ENCODE data around the gene MATN1. TPM values are rescaled to one million over a fixed set of nuclear protein-coding genes. Genes with fewer than 3 reads are reported as not detected.

MATN1 gene
- polyA plus RNA-seq, 10 donors = 0.36 to 2.1 (median 1.0) TPM

DNA sequence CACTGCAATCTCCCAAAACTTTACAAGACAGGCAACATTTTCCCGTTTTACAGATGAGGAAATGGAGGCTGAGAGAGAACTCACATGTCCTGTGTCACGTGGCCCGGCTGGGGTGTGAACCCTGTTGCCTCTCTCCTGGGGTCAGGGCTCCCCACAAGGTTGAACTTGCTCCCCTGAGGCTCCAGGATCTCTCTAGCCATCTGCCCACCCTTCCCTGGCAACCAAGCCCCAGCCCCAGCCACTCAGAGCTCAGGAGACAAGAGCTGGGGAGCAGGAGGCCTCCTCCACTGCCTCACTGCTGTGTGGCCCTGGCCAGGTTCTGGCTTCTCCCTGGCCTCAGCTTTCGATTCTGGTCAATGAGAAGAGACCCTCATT, 22.4 kb upstream of the MATN1 start:
- no peak for DNase-seq

DNA sequence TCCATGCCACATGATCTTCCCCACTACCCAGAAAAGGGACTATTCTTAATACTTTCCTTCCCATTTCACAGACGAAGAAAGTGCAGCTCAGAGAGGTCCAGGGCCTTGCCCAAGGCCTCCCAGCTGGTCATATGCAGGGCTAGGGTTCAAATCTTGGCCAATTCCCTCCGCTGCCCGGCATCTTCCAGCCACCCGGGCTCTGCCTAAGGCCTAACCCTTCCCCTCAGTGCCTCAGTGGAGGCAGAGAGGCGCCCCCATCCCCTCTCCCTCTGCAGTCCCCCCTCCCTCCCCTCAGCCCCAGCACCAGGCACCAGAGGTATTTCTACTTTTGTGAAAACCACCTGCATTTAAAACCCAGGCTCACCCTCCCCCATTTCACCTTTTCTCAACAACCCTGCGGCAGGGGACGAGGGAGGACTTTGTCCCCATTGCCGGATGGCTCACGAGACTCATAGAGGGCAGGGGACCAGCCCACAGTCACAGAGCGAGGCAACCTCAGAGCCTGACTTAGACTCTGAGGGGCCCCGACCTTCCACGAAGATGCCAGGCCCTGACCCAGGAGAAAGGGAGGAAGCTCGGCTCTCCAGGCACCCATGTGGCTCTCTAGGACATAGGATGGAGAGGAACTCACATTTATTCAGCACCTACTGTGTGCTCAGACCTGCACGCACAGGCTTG, 21.9 kb upstream of the MATN1 start:
- DNase-seq = no peak

DNA sequence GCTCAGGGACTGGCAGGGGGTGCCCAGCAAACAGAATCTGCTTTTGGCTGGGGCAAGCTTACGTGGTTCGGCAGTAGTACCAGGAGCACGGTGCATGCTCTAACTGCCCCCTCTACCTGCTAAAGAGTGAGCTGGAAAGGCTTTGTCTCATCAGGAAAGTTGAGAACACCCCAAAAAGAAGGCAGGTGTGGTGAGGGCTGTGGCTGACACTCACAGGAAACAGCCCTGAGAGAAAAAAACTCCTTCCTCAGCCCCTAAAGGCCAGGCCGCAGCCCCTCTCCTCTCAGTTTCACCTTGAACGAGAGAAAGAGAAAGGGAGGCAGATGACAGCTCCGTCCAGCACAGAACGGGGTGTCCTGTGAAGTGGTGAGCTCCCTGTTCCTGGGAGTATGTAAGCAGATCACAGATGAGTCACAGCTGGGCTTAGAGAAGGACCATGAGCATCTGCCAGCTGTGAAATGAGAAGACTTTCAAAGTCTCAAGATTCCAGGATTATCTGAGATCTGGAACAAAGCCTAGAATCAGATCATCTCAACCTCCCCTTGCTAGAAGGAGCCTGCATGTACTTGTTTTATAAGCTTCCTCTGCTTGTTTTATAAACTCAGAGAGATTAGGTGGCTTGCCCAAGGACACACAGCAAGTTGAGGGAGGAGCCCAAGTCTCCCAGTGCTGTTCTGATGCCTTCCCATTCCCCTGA, 20.8 kb upstream of the MATN1 start:
- no peak for DNase-seq

DNA sequence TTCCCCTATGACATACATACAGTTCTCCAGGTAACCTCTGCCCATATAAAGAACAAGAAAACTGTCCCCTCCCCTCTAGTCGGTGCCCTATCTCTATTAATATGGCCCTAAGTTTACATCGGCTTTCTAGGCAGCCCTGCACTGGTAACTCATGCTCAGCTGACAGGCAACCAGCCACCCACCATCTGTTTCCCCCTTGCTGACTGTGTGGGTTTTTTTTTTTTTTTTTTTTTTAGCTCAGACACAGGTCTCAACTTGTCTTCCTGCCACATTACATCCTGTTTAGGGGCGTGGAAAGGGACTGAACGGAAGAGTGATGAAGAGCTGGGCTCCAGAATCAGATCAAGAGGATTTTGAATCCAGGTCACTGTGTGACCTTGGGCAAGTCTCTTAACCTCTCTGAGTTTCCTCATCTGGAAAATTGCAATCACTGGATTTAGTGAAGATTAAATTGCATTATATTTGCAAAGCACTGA, 20.2 kb upstream of the MATN1 start:
- DNase-seq = no peak

DNA sequence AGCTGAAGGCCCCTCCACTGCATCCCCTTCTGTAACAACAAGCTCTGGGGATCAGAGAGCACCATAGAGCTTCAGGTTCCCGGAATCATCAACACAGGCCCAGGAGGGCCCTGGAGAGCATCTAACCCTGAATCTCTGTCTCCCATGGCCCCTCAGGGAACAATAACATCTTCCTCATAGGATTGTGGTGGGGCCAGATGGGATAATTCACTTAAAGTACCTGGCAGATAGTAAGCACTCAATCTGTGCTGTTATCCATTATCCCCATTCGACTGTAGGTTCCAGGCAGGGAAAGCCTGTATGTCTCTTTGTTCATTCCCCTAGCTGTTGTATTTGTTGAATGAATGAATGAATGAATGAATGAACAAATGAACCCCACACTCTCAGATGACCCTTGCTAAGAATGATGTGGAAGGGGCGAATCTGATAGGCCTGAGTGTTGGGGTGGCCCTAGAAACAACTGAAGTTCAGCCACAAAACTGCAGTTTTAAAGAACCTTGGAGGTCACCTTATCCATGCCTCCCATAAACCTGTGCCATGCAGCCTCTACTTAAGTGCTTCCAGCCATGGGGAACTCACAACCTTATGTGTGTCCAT, 19.7 kb upstream of the MATN1 start:
- DNase-seq = no peak

DNA sequence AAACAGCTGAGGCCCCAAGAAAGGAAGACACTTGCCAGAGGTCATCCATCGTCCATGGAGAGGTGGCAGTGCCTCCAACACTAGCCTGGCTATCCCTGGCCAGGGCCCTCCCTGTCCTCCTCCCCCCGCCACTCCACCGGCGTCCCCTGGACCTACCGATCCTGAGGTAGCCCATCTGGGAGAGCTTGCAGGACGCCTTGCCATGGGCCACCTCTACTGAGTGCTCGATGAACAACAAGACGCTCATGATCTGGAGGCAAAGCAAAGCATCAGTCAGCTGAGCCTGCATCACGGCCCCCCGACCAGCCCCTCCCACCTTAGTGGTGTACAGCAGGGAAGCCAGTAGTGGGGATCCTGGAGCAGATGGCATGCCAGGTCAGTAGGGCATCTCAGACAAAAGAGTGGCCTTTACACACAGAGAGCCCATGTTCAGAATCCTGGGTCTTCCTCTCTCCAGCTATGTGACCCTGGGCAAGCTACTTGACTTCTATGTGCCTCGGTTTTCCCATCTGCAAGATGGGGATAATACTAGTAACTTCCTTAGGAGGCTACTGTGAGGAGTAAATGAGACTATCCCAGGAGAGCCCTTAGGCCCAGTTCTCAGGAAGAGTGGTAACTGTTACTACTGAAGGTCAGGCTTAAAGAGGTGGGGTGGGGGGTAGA, 19.0 kb upstream of the MATN1 start:
- DNase-seq = no peak

DNA sequence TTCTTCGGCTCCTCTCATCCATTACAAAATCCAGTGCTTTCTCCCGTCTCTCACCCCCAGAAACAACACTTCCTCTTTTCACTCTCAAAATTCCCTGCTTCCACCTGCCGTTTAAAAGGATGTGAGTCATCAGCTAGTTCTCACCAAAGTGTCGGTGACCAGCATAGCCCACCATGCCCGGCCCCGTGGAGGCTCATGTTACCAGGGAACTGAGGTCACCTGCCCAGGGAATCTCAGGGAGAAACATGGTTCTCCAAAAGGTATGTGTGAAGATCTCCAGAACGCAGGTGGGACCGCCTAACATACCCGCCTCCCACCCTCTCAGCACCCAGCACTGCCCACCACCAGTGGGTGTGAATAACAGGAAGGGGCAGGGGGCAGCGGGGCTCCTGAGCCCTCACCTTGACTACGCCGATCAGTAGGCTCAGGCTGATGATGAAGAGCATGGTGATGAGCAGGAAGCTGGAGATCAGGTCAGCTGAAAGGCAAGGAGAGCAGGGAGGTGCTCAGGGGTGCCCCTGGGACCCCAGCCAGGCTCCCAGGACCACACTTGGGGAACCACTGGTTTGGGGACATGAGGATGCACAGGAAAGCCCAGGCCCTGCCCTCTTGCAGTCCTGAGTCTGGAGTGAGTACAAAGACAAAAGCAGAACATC, 18.0 kb upstream of the MATN1 start:
- no peak for DNase-seq

DNA sequence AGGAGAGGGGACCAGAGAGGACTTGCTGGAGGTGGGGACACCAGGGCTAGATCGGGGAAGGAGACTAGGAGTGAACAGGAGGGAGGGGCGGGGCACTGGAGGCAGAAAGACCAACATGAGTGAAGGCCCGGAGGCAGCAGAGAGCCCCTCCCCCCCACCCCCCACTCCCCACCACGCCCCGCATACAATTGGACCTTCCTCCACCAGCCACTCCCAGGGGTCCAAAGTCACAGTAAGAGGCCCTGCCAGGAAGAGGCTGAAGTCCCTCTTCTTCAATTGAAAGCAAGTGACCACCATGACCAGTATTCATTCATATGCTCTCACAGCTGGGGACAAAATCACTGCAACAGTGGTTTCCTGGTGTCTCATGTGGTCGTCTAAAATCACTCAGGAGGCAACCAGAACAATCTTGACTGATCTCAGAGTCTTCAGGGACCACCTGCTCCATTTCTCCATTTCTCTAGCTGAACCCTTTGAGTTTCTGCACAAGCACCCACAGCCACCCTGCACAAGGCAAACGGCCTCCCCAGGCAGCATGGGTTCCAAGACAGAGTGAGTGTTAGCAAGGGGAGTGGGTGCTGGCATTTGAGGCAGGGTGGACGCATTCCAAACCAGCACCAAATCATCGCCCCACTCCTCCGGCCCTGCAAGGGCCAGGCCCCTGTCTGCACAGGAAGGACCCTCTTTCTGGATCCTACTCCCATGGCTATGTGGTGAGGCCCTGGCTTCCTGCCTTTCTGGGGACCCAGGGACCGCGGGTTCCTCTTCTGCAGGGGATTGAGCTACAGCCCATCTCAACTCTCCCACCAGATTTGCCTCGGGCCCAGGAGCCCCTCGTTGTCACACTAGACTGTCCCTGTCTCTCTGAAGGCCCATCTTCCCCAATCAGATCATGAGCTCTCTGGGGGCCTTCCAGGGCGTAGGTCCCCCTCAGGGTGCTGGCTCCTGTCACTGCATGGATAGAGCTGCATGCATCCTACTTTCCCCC, 17.2 kb upstream of the MATN1 start:
- no peak for DNase-seq

DNA sequence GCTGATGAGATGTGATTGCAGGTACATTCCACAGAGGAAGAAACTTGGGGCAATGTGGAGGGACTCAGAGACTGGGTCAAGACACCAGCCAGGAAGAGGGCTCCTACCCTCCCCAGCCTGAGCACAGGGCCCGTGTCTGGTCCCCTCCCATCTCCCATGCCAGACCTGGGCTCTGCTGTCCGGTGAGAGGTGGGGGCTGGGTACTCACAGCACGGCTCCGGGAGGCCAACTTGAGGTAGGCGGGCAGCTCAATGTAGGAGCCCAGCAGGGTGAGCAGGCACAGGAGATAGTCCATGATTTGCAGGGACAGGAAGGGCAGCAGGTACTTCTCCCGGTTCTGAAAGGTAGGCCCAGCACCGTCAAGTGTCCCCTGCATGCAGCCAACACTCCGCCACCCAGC, 16.2 kb upstream of the MATN1 start:
- no peak for DNase-seq

DNA sequence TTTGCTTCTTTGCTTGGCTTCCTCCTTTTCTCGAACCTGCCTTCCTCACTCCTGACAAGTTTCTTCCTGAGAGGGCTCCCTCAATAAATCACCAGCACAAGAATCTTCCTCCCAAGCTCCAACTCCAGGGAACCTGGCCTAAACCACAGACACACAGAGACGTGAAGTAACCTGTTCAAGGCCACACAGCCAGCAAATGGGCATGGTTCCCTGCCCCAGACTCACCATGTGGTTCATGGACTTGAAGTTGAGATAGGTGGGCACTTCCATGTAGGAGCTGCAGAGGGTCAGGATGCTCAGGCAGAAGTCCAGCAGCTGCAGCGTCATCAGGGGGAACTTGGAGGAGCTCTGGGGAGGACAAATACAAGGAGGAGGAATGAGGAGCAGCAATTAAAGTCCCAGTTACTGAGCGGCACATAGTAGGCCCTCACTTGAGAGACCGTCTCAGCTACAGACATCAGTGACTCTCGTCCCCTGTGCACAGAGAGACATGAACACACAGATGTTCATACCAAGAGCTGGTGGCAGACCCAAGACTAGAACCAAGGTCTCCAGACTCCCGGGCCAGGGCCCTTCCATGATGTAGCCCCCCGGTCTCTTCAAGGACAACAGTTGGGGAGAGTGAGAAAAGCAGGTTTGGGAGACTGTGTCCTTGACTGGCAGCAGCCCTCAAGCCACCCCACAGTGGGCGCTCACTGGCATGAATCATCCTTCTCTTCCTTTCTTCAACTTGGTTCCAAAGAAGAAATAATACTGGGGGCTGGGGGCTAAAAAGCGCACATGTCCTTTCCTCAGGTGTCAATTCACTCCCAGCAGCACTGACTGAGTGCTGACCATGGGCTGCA, 15.6 kb upstream of the MATN1 start:
- no peak for DNase-seq

DNA sequence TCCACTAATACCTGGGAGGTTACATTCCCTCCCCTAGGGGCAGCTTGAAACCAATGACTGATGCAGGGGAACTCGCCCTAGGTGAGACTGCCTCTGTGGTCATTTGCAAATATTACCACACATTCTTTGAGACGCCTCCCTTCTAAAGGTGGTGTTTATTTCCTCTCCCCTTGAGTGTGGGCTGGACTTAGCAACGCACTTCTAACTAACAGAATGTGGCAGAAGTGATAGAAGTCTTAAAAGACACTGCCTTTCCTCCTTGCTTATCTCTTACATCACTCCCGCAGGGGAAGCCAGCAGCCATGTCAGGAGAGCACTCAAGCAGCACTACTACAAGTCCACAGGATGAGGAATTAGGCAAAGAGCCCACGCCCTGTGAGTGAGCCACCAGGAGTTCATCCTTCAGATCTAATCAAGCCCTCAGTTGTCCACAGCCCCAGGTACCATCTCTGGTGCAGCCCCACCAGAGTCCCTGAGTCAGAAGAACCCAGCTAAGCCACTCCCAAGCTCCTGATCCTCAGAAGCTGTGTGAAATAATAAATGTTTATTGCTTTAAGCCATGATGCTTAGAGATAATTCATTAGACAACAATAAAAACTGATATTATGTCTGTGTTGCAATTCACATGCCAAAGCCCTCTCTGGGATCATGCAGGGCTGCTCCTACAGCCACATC, 14.8 kb upstream of the MATN1 start:
- DNase-seq = no peak

DNA sequence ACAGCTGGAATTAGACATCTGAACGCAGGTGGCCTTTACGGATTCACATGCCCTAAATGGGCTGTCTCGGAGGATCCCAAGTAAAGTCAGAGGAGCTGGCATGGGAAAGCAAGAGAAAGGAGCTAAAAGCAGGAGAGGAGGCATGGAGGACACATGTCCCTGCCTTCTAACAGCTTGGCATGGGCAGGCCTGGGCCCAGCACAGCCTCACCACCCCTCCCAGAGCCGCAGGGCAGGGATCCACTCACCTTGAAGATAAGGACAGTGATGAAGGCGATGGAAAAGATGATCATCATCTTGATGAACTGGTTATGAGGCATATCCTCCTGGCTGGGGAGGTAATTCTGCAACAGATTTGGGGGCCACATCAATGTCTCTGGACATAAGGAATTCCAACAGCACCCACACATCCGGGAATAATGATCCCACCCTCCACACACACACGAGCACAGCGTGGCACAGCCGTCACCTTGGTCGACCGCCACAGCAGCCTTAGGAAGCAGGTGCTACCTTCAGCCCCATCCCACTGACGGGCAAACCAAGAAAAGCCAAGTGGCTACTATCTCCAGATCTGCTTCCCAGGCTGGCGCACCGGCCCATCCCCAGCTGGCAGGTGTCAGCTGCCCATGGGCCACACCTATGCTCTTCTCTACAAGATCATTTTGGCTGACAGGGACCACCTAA, 14.1 kb upstream of the MATN1 start:
- no peak for DNase-seq

DNA sequence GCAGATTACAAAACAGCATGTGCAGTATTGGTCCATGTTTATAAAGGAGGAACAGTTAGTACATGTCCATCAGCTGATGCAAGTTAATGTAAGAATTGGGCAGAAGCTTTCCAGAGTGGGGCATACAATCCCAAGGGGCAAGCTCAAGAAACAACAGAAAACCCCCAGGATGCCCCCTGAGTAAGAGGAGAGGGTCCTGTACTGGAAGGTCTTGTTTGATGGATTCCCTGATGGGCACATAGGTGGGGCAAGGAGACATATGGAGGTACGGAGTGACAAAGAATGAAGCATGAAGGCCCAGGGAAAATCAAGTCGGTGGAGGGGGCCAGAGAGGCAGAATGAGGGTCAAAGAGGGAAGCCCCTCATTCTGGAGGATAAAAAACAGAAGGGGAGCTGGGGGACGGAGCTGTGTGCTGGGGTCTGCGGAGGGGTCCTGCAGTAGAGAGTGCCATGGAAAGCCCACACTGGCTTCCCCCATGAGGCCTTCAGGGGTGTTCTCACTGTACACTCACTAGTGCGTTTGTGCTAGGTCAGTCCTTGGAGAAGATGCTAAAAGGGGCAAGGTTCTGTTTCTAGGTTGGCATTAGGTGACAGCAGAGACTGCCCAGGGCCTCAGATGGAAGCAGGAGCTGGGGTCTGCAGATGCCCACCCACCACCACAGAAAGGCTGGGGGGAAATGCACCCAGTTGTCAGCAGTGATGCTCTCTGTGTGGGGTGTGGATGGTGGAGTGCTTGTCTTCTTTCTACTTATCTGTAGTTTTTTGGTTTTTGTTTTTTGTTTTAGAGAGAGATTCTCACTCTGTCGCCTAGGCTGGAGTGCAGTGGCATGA, 12.5 kb upstream of the MATN1 start:
- DNase-seq = no peak

DNA sequence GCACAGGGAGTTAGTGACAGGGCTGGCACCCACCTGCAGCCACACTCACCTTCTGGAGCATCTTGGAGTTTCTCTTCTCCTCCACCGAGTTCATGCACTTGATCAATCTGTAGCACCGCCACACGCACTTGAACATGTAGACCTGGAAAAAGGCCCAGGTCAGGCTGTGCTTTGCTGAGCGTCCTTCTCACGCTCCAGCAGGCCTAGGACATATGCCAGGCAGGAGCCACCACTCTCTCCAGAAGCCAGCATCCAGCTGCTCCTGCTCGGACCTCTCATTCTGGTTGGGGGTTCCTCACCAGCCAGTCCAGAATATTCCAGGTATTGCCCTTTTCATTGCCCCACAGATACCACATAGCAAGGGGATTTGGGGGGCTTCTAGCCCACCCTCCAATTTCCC, 11.7 kb upstream of the MATN1 start:
- no peak for DNase-seq

DNA sequence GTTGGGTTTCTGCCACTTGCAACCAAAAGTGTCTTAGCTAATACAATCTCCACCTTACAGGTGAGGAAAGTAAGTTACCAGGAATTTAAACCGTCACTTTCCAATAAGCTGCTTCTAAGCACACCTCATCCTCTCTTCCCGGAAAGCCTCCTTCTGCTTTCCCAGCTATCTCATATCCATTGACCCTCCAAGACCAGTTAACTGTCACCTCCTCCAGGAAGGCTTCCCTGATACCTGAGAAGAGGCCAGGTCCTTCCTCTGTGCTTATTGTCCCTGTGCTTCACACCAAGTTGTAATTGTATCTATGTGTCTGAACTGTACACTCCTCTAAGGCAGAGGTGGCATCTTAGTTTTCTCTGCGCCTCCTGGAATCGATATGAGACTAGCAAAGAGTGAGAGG, 11.2 kb upstream of the MATN1 start:
- DNase-seq = no peak

DNA sequence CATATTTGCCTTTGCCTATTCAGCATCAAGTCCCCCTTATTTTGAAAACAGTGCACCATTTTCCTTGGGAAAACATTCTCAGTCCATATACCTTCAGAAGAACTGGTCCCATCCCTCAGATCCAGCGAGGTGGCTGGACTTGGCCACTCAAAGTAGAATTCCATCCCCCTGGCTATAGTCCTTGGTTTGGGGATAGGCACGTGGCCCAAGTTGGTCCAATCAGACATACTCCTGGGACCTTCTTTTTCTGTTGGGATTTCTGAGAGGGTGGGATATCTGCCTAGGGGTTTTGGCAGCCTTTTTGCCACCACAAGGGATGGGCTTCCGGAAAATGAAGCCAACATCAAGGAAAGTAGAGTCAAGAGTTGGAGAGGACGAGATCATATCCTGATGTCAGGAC, 10.7 kb upstream of the MATN1 start:
- DNase-seq = no peak

DNA sequence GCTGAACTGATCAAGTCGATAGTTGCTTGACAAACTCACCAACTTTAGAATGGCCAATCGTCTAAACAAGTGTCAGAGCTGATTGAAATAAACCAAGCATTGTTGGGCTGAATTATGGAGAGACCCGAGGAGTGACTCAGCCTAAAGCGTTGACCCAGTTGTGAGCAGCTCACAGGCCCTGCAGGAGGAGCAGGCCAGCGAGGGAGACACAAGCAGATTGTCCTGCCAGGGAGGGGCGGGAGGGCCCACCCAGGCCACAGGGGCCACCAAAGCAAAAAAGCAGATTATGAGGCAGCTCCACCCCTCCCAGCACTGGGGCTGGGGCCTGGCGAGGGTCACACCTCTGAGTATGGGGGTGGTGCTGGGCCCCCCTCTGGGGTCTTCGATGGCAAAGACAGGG, 10.1 kb upstream of the MATN1 start:
- DNase-seq = no peak

Measured in muscle of back (tissue), 11 donors.